GM12892 (cell line): ENCODE measurements around the gene C4orf50.

Source experiments
- DNase-seq: peaks from one replicate; pipeline ENCODE4 v3.0.0; 2011; ENCODE audit not compliant: insufficient read length
- FAIRE-seq: peaks from 2 replicates; lab custom pipeline; 2011; peaks lifted over from hg19 to GRCh38; lab: Jason Lieb, UNC
- POLR2A ChIP-seq: IDR thresholded peaks from 2 replicates; pipeline ENCODE4 v1.6.1; 2011; ENCODE audit warnings: low read depth, low read length, control low read depth
- POLR2AphosphoS5 ChIP-seq: IDR thresholded peaks from 2 replicates; pipeline ENCODE4 v1.6.1; 2011; ENCODE audit warnings: low read depth, low read length, control low read depth
- TAF1 ChIP-seq: IDR thresholded peaks from 2 replicates; pipeline ENCODE4 v1.6.1; 2011; ENCODE audit warnings: low read depth, mild to moderate bottlenecking, control low read depth, low read length, borderline replicate concordance

Gene C4orf50

GRCh38 chr4:6054162-6054922 lies 36.1 kb upstream of the C4orf50 start:
- TF ChIP-seq POLR2AphosphoS5 (no peak), TAF1 (no peak), POLR2A (no peak)
- DNase-seq (no peak), FAIRE-seq (no peak)

GRCh38 chr4:6052679-6053078 lies 34.4 kb upstream of the C4orf50 start:
- FAIRE-seq, result no peak
- DNase-seq, result no peak
- no peak for TF ChIP-seq TAF1
- no peak for TF ChIP-seq POLR2A
- TF ChIP-seq POLR2AphosphoS5, result no peak

- TF ChIP-seq TAF1 (no peak), POLR2A (no peak), POLR2AphosphoS5 (no peak)
- FAIRE-seq, result no peak
- DNase-seq, result no peak
Measured at GRCh38 chr4:6050551-6050950, 32.3 kb upstream of the C4orf50 start.

- DNase-seq, result no peak
- TF ChIP-seq TAF1 (no peak), POLR2A (no peak), POLR2AphosphoS5 (no peak)
- FAIRE-seq, result no peak
Measured at GRCh38 chr4:6049985-6050384, 31.8 kb upstream of the C4orf50 start.

GRCh38 chr4:6049278-6049677 lies 31.0 kb upstream of the C4orf50 start:
- no peak for DNase-seq
- FAIRE-seq, result no peak

GRCh38 chr4:6048537-6048936 lies 30.3 kb upstream of the C4orf50 start:
- FAIRE-seq, result no peak
- DNase-seq, result no peak
- TF ChIP-seq TAF1 (no peak), POLR2AphosphoS5 (no peak)

More at GRCh38 chr4:6049278-6049677, 31.0 kb upstream of the C4orf50 start:
- TF ChIP-seq TAF1, result no peak
- TF ChIP-seq POLR2AphosphoS5, result no peak
- TF ChIP-seq POLR2A, result no peak

GRCh38 chr4:6047130-6047673 lies 29.0 kb upstream of the C4orf50 start:
- TF ChIP-seq POLR2AphosphoS5 (no peak), POLR2A (no peak), TAF1 (no peak)
- no peak for DNase-seq
- no peak for FAIRE-seq

- no peak for FAIRE-seq
- no peak for DNase-seq
- TF ChIP-seq POLR2AphosphoS5, result no peak
- TF ChIP-seq POLR2A, result no peak
- no peak for TF ChIP-seq TAF1
Measured at GRCh38 chr4:6046526-6047129, 28.4 kb upstream of the C4orf50 start.

- no peak for FAIRE-seq
Measured at GRCh38 chr4:6044805-6045204, 26.6 kb upstream of the C4orf50 start.

GRCh38 chr4:6044276-6044675 lies 26.0 kb upstream of the C4orf50 start:
- TF ChIP-seq POLR2A (no peak), TAF1 (no peak), POLR2AphosphoS5 (no peak)
- FAIRE-seq (no peak), DNase-seq (no peak)

More at GRCh38 chr4:6044805-6045204, 26.6 kb upstream of the C4orf50 start:
- DNase-seq, result no peak
- TF ChIP-seq TAF1 (no peak), POLR2AphosphoS5 (no peak)

GRCh38 chr4:6043843-6044242 lies 25.6 kb upstream of the C4orf50 start:
- DNase-seq, result no peak
- no peak for FAIRE-seq
- TF ChIP-seq POLR2AphosphoS5, result no peak

- DNase-seq (no peak), FAIRE-seq (no peak)
- TF ChIP-seq POLR2AphosphoS5, result no peak
- TF ChIP-seq TAF1, result no peak
- TF ChIP-seq POLR2A, result no peak
Measured at GRCh38 chr4:6043188-6043587, 25.0 kb upstream of the C4orf50 start.
